Neuronal stem cell (in vitro differentiated cells): ENCODE data around the gene NTN4.

ENCODE experiments used
- DNase-seq: peaks from one replicate; pipeline ENCODE4 v3.0.0-alpha.2; 2013; ENCODE audit warnings: low spot score
- H2AFZ ChIP-seq: one replicate; pipeline ENCODE4 v1.6.1; 2013; ENCODE audit warnings: mild to moderate bottlenecking, low read length, inconsistent platforms
- H2AK5ac ChIP-seq: 2 replicates; pipeline ENCODE4 v1.6.1; 2013; ENCODE audit warnings: low read depth, mild to moderate bottlenecking, inconsistent platforms, low read length, moderate library complexity, mixed read lengths
- H2BK120ac ChIP-seq: 2 replicates; pipeline ENCODE4 v1.6.1; 2013; ENCODE audit warnings: low read depth, mild to moderate bottlenecking, inconsistent platforms, low read length, moderate library complexity, mixed read lengths
- H2BK12ac ChIP-seq: one replicate; pipeline ENCODE4 v1.6.1; 2013; ENCODE audit warnings: low read length, inconsistent platforms
- H2BK15ac ChIP-seq: 2 replicates; pipeline ENCODE4 v1.6.1; 2013; ENCODE audit warnings: mild to moderate bottlenecking, low read length, inconsistent platforms, mixed read lengths
- H2BK5ac ChIP-seq: one replicate; pipeline ENCODE4 v1.6.1; 2013; ENCODE audit warnings: inconsistent platforms, mild to moderate bottlenecking, low read length, moderate library complexity
- H3K14ac ChIP-seq: one replicate; pipeline ENCODE4 v1.6.1; 2013; ENCODE audit warnings: low read length, inconsistent platforms
- H3K18ac ChIP-seq: 2 replicates; pipeline ENCODE4 v1.6.1; 2013; ENCODE audit warnings: low read length, inconsistent platforms
- H3K23ac ChIP-seq: 2 replicates; pipeline ENCODE4 v1.6.1; 2013; ENCODE audit warnings: low read depth, mild to moderate bottlenecking, mixed read lengths, low read length, inconsistent platforms; ENCODE audit not compliant: poor library complexity
- H3K27ac ChIP-seq: replicated peaks from 3 replicates; pipeline ENCODE4 v1.5.1; 2013; ENCODE audit warnings: low read length, inconsistent platforms
- H3K27me3 ChIP-seq, 3 experiments: 2 replicates each; pipeline ENCODE4 v1.6.1; 2013; ENCODE audit warnings: low read length in 3 of 3, mild to moderate bottlenecking in 2 of 3, inconsistent platforms in 1 of 3, low read depth in 1 of 3, mixed read lengths in 1 of 3, moderate library complexity in 1 of 3; ENCODE audit not compliant: control insufficient read depth in 3 of 3, insufficient read depth in 3 of 3
- H3K36me3 ChIP-seq, 2 donors: replicated peaks in 1 of 2; 2 replicates each; pipeline ENCODE4 v1.6.1; 2013; ENCODE audit warnings: low read length in 2 of 2; ENCODE audit not compliant: control insufficient read depth in 2 of 2, insufficient read depth in 2 of 2
- H3K4ac ChIP-seq: 2 replicates; pipeline ENCODE4 v1.6.1; 2013; ENCODE audit warnings: inconsistent platforms, mild to moderate bottlenecking, low read length, moderate library complexity
- H3K4me1 ChIP-seq, 2 donors: 1 replicate in 1 of 2; 2 replicates in 1 of 2; pipeline ENCODE4 v1.6.1; 2013; ENCODE audit warnings: low read length in 2 of 2, low read depth in 1 of 2; ENCODE audit not compliant: control insufficient read depth in 2 of 2, insufficient read depth in 1 of 2
- H3K4me2 ChIP-seq: one replicate; pipeline ENCODE4 v1.6.1; 2013; ENCODE audit warnings: mild to moderate bottlenecking, low read length, inconsistent platforms; ENCODE audit not compliant: insufficient read depth, poor library complexity, severe bottlenecking
- H3K4me3 ChIP-seq, 2 donors: 2 replicates each; pipeline ENCODE4 v1.5.1; 2013; ENCODE audit warnings: low read length in 2 of 2, mild to moderate bottlenecking in 2 of 2, inconsistent platforms in 1 of 2, moderate library complexity in 1 of 2
- H3K79me1 ChIP-seq: one replicate; pipeline ENCODE4 v1.6.1; 2013; ENCODE audit warnings: low read depth, mild to moderate bottlenecking, inconsistent platforms, low read length, moderate library complexity
- H3K9ac ChIP-seq: one replicate; pipeline ENCODE4 v1.6.1; 2013; ENCODE audit warnings: mild to moderate bottlenecking, low read depth, low read length, inconsistent platforms; ENCODE audit not compliant: poor library complexity
- H3K9me3 ChIP-seq, 2 donors: replicated peaks in 1 of 2; 2 replicates each; pipeline versions ENCODE3 to v1.6.1; 2013; ENCODE audit warnings: low read length in 2 of 2, mild to moderate bottlenecking in 2 of 2, inconsistent platforms in 1 of 2, low read depth in 1 of 2, mixed read lengths in 1 of 2, moderate library complexity in 1 of 2; ENCODE audit not compliant: control insufficient read depth in 2 of 2, insufficient read depth in 1 of 2
- H4K8ac ChIP-seq: one replicate; pipeline ENCODE4 v1.6.1; 2013; ENCODE audit warnings: low read depth, mild to moderate bottlenecking, inconsistent platforms, low read length, moderate library complexity
- H4K91ac ChIP-seq: one replicate; pipeline ENCODE4 v1.6.1; 2013; ENCODE audit warnings: low read length, low read depth, mild to moderate bottlenecking, inconsistent platforms; ENCODE audit not compliant: poor library complexity
- WGBS, 2 donors: extraction: QIAGEN DNeasy Blood & Tissue Kit; methylation state at CpG; one replicate each; pipeline ENCODE4 v1.1.7; 2013; ENCODE audit warnings: missing lambda C conversion rate in 2 of 2, mixed read lengths in 1 of 2; ENCODE audit not compliant: insufficient read length in 2 of 2, insufficient replicate concordance in 1 of 2; ENCODE audit errors: extremely low coverage in 2 of 2; 5-methylcytosine and 5-hydroxymethylcytosine counted together

NTN4 gene

DNA sequence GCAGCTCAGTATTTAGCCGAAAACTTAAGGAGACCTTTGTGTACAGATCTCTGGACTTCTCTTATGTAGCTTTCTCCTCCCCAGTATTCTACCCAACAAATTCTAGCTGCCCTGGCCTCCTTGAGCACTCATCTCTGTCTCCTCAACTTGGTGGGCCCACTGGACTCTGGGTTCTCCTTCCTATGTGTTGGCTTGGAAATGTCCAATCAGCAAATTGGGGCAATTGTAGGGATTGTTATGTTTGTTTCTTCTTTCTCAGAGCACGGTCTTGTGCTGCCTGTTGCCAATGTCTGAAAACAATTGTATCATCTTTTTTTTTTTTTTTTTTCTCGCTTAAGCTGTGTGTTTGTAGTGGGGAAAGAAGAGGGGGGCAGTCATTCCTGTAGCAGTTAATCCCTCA, 30.2 kb downstream of the NTN4 start:
- Histone ChIP-seq H2BK15ac (no peak overlapping the region), H2BK12ac (no peak overlapping the region), H2AFZ (no peak overlapping the region), H3K23ac (no peak overlapping the region), H3K14ac (no peak overlapping the region), H3K9ac (no peak overlapping the region), H3K4me2 (no peak overlapping the region), H3K79me1 (no peaks in the 10 kb centered on the region), H3K4ac (no peak overlapping the region), H3K9me3 (no peaks in the 10 kb centered on the region), H3K36me3 (no peaks in the 10 kb centered on the region), H4K91ac (no peak overlapping the region), H2AK5ac (no peak overlapping the region), H3K4me3 (no peak overlapping the region), H4K8ac (no peak overlapping the region), H2BK5ac (no peak overlapping the region), H3K18ac (no peak overlapping the region), H3K4me1 (no peaks in the 10 kb centered on the region), H2BK120ac (no peak overlapping the region), H3K27me3 (peaks cover 0 to 2% (median 0%) of the 10 kb centered on the region in 3 experiments), H3K27ac (no peak overlapping the region)
- no peak for DNase-seq
- WGBS, 2 donors: no CpG with 5 or more reads among the region's 3 CpGs

DNA sequence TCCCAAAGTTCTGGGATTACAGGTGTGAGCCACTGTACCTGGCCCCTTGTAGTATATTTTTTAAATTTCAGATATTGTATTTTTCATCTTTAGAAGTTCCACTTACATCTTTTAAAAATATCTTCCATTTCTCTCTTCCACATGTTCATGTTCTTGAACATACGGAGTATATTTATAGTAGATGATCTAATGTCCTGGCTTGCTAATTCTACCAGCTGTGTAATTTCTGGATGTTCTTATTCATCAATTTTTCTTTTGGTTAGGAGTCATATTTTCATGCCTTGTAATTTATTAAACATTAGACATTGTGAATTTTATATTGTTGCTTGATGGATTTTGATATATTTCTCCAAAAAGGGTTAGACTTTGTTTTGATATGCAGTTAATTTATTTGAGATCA, 30.8 kb downstream of the NTN4 start:
- Histone ChIP-seq H2BK15ac (no peak overlapping the region), H3K18ac (no peak overlapping the region), H3K9ac (no peak overlapping the region), H3K14ac (no peak overlapping the region), H2AK5ac (no peak overlapping the region), H3K27me3 (peaks cover 0 to 2% (median 0%) of the 10 kb centered on the region in 3 experiments), H3K36me3 (no peaks in the 10 kb centered on the region), H4K91ac (no peak overlapping the region), H4K8ac (no peak overlapping the region), H3K9me3 (no peaks in the 10 kb centered on the region), H3K27ac (no peak overlapping the region), H3K4ac (no peak overlapping the region), H2AFZ (no peak overlapping the region), H3K79me1 (no peaks in the 10 kb centered on the region), H3K4me1 (no peaks in the 10 kb centered on the region), H3K4me2 (no peak overlapping the region), H2BK120ac (no peak overlapping the region), H3K4me3 (no peak overlapping the region), H2BK12ac (no peak overlapping the region), H2BK5ac (no peak overlapping the region), H3K23ac (no peak overlapping the region)
- WGBS, 2 donors: no CpG with 5 or more reads among the region's 1 CpG
- DNase-seq: no peak

DNA sequence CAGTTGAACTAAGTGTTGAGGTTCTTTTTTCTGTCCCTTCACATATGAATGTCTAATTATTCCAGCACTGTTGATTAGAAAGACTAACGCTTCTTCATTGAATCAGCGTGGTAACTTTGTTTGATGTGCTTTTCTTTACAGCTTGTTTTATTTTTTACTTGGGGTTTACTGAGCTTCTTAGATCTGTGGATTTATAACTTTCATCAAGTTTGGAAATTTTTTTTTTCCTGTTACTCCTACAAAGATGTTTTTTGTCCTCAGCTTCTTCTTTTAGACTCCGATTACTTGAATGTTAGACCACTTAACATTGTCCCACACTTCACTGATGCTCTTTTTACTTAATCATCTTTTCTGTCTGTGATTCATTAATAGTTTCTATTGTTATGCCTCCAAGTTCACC, 31.5 kb downstream of the NTN4 start:
- Histone ChIP-seq H4K8ac (no peak overlapping the region), H3K9ac (no peak overlapping the region), H3K4me1 (no peaks in the 10 kb centered on the region), H2BK12ac (no peak overlapping the region), H2AFZ (no peak overlapping the region), H3K27ac (no peak overlapping the region), H3K9me3 (no peaks in the 10 kb centered on the region), H2AK5ac (no peak overlapping the region), H3K27me3 (peaks cover 0 to 2% (median 0%) of the 10 kb centered on the region in 3 experiments), H3K4ac (no peak overlapping the region), H2BK15ac (no peak overlapping the region), H3K18ac (no peak overlapping the region), H4K91ac (no peak overlapping the region), H3K14ac (no peak overlapping the region), H3K79me1 (no peaks in the 10 kb centered on the region), H3K4me3 (no peak overlapping the region), H3K36me3 (no peaks in the 10 kb centered on the region), H2BK120ac (no peak overlapping the region), H2BK5ac (no peak overlapping the region), H3K23ac (no peak overlapping the region), H3K4me2 (no peak overlapping the region)
- no CpG with 5 or more reads among the region's 3 CpGs for WGBS, 2 donors
- DNase-seq: no peak

DNA sequence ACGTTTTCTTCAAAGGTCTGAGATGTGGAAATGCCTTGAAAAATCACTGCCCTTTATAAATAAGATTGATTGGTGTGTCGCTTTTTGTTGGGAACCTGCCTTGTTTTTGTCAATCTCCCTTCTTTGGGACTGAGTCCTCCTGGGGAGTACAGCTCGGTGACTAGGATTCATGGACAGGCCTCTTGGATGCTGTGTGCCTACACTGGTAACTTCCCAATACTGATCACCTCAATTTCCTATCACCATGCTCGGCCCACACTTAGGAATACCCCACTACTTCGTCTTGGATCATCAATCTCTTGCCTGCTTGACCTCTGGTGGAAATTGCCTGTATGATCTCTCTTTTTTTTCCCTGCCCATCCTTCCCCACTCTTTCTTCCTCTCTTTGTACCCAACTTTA, 34.2 kb downstream of the NTN4 start:
- Histone ChIP-seq H3K27ac (no peak overlapping the region), H3K4ac (no peak overlapping the region), H2BK5ac (no peak overlapping the region), H2AFZ (no peak overlapping the region), H3K27me3 (peaks cover 0 to 2% (median 0%) of the 10 kb centered on the region in 3 experiments), H3K23ac (no peak overlapping the region), H4K91ac (no peak overlapping the region), H2BK120ac (no peak overlapping the region), H2AK5ac (no peak overlapping the region), H3K14ac (no peak overlapping the region), H3K9ac (no peak overlapping the region), H3K4me1 (no peaks in the 10 kb centered on the region), H3K9me3 (no peaks in the 10 kb centered on the region), H4K8ac (no peak overlapping the region), H3K36me3 (no peaks in the 10 kb centered on the region), H3K18ac (no peak overlapping the region), H2BK12ac (no peak overlapping the region), H2BK15ac (no peak overlapping the region), H3K79me1 (no peaks in the 10 kb centered on the region), H3K4me2 (no peak overlapping the region), H3K4me3 (no peak overlapping the region)
- WGBS, 2 donors: no CpG with 5 or more reads among the region's 5 CpGs
- DNase-seq: no peak
